ENCODE data around the gene AKR1C3. TPM values are rescaled to one million over a fixed set of nuclear protein-coding genes. Genes with fewer than 3 reads are reported as not detected.
A peak's percentile ranks its signal among the peaks of the same experiment; 100 is the strongest.

AKR1C3 gene
- total RNA-seq, 1 donor from 2014 or later = 45.5 TPM

GRCh38 chr10:5151076-5151475 is 56.9 kb downstream of the AKR1C3 start:
- Histone ChIP-seq H3K27me3 (ENCODE audit: control insufficient read depth, insufficient read depth, low read length) (no peaks in the 10 kb centered on the region), H3K36me3 (ENCODE audit: control insufficient read depth, insufficient read depth, low read length) (no peaks in the 10 kb centered on the region), H3K4me3 (ENCODE audit: low read depth, low read length) (no peak overlapping the region)
- TF ChIP-seq, protein P1, sequence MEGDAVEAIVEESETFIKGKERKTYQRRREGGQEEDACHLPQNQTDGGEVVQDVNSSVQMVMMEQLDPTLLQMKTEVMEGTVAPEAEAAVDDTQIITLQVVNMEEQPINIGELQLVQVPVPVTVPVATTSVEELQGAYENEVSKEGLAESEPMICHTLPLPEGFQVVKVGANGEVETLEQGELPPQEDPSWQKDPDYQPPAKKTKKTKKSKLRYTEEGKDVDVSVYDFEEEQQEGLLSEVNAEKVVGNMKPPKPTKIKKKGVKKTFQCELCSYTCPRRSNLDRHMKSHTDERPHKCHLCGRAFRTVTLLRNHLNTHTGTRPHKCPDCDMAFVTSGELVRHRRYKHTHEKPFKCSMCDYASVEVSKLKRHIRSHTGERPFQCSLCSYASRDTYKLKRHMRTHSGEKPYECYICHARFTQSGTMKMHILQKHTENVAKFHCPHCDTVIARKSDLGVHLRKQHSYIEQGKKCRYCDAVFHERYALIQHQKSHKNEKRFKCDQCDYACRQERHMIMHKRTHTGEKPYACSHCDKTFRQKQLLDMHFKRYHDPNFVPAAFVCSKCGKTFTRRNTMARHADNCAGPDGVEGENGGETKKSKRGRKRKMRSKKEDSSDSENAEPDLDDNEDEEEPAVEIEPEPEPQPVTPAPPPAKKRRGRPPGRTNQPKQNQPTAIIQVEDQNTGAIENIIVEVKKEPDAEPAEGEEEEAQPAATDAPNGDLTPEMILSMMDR (IDR thresholded peaks at IDR 0.05; ENCODE audit: insufficient read depth, low read length, severe bottlenecking) = no peak
- peak; percentile 64 for DNase-seq (ENCODE audit: low read depth)
- FAIRE-seq = no peak

DNA sequence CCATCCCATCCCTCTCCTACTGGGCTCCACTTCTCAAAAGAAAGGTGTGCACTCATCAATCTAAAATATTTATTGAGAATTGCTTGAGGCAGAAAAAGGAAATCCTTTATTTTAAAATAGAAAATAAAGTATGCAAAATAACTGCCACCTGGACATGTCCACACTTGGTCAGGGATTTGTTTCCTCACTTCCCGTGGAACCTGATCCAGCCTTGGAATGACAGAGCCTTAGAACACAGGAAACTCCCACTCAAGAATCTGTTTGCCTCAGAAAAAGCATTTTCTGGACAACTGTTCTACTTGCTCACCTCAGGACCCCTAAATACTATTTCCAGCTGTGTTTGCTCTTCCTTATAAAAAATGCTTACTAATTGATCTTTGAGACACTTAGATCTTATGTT is 61.7 kb downstream of the AKR1C3 start:
- peak; percentile 83 for DNase-seq (ENCODE audit: low read depth)

More for the DNA sequence above, 61.7 kb downstream of the AKR1C3 start:
- TF ChIP-seq, protein P1 (IDR thresholded peaks at IDR 0.05; ENCODE audit: insufficient read depth, low read length, severe bottlenecking) = no peak
- Histone ChIP-seq H3K4me3 (ENCODE audit: low read depth, low read length) (no peak overlapping the region), H3K27me3 (ENCODE audit: control insufficient read depth, insufficient read depth, low read length) (no peaks in the 10 kb centered on the region), H3K36me3 (ENCODE audit: control insufficient read depth, insufficient read depth, low read length) (no peaks in the 10 kb centered on the region)
- no peak for FAIRE-seq

Other genes with a start within 250 kb of the AKR1C3 start
- 63.2 and 113 TPM in 2 replicates for gene AKR1C1, start 131.0 kb upstream of the AKR1C3 start, total RNA-seq
- 191 and 222 TPM in 2 replicates for gene AKR1C2, start 90.6 kb upstream of the AKR1C3 start, total RNA-seq
- gene AKR1C8, start 90.7 kb downstream of the AKR1C3 start, total RNA-seq = 0.26 TPM in 1 of 2 replicates, not detected in the other
- gene AKR1C4, start 102.4 kb downstream of the AKR1C3 start, total RNA-seq = not detected in 2 replicates